ENCODE results near the gene CANT1.
A peak's percentile ranks its signal among the peaks of the same experiment; 100 is the strongest.
"Not testable (repeated sequence)": the region's sequence is repeated elsewhere in the genome, so short reads cannot be mapped to it uniquely, and the experiment has no call there.

CANT1 gene

DNA sequence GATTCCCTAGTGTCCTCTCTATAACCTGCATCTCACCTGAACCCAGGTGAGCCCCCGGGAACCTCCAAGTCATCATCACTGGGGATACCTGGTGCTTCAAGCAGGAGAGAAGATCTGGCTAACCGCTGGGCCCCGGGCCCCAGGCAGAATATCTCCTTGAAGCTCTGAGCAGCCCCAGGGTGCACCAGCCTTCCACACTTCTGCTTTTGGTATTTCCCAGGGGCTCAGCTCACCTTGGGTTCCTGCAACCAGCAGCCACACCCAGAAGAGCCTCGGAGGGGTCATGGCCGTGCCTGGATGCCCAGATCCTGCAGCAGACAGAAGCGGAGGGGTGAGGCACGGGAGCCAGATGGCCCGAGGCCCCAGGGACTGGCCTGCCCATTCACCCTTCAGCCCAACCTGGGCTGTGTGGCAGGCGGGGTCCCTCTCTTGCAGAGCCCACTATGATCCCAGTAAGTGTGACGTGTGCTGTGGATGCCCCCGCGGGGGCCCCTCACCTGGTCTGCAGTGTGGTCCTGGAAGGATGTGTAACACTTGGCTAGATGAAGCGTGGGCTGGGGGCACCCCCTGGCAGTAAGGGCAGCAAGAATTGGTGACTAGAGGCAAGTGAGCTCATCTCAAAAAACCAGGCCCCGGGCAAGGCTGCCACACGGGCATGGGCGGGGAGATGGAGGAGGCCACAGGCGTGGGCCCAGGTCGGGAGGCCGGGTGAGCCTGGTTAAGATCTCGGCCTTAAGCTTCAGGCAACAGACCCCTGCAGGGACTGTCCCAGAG is 32.5 kb downstream of the CANT1 start:
- DNase-seq (ENCODE audit: low read depth): no peak

DNA sequence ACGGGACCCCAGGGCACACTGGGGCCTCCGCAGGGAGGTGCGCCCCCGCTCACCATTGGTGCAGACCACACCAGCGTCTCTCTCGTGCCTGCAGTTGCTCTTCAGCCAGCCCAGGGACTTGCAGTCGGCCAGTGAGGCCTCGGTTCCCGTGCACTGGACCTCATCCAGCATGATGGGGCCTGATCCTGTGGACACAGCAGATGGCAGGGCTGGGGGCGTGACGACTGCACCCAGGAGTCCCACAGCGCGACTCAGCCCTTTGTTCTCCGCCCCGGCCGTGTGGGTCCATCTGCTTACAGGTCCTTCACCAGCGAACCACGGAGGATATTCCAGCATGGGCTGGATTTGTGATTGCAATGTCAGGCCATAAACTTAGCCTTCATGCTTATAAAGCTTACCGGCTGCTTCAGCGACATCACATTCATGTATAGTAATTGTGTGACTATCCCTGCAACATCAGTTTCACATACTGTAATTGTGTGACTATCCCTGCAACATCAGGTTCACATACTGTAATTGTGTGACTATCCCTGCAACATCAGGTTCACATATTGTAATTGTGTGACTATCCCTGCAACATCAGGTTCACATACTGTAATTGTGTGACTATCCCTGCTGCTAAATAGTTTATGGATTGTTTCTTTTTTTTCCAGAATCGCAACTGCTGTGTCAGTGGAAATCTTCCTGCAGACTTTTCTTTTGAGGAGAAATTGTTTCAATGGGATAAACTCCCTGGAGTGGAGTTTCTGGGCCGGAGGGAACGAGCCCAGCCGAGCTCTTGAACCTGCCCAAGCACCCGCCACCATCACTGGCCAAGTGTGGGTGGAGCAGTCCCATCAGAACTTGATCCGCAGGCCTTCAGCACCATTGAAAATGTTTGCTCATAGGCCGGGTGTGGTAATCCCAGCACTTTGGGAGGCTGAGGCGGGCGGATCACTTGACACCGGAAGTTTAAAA is 34.7 kb downstream of the CANT1 start:
- DNase-seq (ENCODE audit: low read depth): no peak

DNA sequence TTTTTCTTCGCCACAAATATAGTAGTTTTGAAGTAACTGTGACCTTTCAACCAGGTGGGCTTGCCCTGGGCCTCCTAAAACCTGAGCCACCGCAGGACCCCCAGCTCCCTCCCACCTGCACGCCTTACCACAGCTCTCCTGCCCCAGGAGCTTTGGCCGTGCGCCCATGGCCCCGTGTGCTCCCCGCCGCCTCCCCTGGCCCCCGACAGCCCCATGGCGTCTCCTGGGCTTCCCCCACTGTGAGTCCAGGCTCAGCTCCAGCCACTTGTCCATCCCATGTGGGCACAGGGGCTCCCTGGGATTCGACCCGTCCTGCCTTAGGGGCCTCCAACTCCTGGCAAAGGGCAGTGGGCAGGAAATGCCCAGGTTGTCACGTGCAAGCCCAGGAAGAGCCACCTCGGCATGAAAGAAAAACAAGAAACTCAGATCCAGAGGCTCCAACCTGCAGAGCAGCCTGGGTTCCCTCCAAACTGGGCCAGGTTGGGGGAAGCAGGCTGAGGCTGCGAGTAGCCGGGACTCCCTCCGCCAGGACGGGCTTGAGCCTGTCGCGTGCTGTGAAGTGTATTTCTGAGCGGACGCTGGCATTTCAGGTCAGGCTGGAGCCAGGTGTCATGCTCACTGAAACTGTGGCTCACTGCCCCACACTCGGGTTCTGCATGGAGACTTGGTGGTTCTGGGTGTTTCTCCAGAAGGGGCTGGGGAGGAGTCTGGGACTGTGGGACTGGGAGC is 35.6 kb downstream of the CANT1 start:
- DNase-seq (ENCODE audit: low read depth): no peak

DNA sequence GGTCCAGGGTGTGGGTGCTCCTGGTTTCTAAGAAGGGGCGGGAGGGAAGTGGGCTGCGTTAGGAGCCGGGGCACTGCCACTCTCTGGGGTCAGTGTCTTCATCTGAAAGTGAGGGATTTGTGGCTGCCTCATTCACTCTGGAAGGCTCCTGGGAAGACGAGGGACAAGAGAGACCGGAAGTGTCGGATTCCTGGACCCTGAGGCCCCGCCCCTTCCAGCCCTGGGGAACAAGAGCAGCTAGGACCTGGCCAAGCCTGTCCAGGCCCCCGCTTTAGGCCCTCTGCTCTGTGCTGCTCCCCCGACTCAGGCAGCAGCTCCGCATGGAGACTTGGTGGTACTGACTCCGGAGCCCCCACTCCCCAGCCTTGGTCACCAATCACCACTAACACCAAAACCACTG is 36.4 kb downstream of the CANT1 start:
- DNase-seq (ENCODE audit: low read depth): no peak

- no peak for DNase-seq (ENCODE audit: low read depth)
Measured at GRCh38 chr17:78972507-78973105, 37.0 kb downstream of the CANT1 start.

GRCh38 chr17:78971756-78972506 is 37.6 kb downstream of the CANT1 start:
- DNase-seq (ENCODE audit: low read depth): no peak

GRCh38 chr17:78970834-78971755 is 38.5 kb downstream of the CANT1 start:
- peak; percentile 67 for DNase-seq (ENCODE audit: low read depth)

DNA sequence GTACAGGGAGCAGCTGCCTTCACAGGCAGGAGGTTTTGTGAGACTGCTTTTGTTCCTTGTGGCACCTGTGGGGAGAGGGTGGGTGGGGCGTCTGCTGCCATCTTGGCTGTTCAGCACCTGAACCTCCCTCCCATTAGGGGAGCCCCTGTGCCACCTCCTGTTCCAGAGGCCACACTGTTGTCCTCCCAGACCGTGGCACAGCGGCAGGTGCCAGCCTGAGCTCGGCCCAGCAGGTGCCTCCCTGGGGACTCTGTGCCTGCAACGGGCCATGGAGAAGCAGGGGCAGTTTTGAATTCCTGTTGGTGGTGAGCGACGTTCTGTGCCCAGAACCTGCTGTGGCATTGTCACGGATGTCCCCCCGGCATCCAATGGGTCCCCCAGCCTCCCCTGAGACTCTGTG is 39.7 kb downstream of the CANT1 start:
- no peak for DNase-seq (ENCODE audit: low read depth)

DNA sequence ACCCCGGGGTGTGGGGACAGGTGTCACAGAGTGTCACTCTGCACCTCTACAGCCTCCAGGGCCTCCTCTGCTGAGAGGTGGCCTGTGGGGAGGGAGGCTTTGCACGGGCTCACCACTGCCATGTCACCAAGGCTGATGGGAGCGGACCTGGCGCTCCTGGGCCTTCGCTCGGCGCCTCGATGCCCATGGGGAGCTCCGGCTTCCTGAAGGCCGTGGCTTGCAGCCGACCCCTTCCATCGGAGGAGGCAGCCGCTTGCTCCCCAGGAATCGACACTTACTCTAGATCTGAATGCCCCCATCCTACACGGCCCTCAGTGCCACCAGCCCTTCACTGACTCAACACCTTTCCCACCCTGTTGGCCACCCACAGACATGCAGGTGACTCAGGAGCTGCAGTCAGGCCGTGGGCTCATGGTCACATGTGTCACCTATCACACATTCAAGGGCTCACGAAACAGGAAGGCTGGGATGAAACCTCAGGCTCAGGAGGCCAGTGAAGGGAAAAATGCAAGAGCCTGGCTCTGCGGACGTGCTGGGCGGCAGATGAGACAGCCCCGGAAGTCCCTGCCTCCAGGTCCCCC is 41.7 kb downstream of the CANT1 start:
- no peak for DNase-seq (ENCODE audit: low read depth)

- DNase-seq (ENCODE audit: low read depth): no peak
Measured at GRCh38 chr17:78966910-78967600, 42.5 kb downstream of the CANT1 start.

DNA sequence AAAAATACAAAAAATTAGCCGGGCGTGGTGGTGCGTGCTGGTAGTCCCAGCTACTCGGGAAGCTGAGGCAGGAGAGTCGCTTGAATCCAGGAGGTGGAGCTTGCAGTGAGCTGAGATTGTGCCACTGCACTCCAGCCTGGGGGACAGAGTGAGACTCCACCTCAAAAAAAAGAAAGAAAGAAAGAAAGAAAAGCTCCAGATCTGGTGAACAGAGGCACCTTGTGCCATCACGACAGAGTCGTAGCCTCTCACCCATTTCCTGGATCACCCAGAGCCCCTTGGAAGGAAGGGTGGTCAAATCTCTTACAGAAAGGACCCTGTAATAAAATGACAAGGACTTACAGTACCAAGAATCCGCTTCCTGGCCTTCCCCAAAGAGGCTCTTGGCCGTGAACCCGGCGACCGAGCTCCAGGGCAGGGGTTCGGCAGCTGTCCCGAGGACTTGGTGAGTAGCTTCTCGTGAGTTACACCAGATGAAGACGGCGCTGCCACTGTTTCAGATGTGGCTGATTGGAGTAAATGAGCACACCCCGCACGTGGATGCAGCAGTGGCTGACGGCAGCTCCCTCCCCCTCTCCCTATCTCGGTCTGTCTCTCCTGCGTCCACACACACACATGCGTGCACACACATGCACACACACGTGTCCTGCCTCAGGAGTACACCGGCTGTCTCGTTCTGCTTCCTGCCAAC is 43.3 kb downstream of the CANT1 start:
- DNase-seq (ENCODE audit: low read depth): no peak

DNA sequence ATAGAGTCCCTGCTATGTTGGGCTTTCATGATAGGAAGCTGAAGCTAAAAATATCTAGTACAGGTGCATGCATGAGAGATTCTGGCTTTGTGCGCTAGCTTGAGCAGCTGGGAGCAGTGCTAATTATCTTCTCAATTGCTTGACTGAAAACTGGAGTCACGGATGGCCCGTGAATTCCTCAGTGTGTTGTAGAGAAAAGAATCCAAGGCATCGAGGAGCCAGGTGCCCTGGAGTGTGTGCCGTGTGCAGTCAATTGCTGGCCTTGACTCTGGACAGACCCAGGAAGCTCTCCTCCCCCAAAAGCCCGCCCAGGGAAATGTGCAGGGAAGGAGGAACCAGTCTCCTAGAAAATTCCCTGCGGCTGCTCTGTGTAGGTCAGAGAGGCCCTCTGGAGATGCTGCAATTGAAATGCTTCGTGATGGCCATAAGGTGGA is 44.1 kb downstream of the CANT1 start:
- no peak for DNase-seq (ENCODE audit: low read depth)

DNA sequence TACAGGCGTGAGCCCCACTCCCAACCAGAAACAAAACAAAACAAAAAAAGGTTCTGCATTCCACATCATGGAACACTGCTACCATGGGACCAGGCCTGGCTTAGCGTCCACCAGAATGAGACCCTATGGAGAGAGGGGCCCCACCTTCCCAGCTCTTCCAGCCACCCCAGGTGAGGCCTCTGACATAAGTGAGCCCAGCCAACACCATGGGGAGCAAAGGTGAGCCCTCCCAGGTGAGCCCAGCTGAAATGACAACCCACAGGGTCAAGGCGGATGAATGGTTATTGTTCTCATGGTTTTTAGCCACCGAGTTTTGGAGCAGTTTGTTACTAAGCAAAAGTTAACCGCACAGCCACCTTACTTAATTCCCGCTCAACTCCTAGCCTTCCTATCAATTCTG is 46.2 kb downstream of the CANT1 start:
- no peak for DNase-seq (ENCODE audit: low read depth)

- not testable (repeated sequence) for DNase-seq (ENCODE audit: low read depth)
Measured at GRCh38 chr17:78962984-78963348, 46.6 kb downstream of the CANT1 start.

DNA sequence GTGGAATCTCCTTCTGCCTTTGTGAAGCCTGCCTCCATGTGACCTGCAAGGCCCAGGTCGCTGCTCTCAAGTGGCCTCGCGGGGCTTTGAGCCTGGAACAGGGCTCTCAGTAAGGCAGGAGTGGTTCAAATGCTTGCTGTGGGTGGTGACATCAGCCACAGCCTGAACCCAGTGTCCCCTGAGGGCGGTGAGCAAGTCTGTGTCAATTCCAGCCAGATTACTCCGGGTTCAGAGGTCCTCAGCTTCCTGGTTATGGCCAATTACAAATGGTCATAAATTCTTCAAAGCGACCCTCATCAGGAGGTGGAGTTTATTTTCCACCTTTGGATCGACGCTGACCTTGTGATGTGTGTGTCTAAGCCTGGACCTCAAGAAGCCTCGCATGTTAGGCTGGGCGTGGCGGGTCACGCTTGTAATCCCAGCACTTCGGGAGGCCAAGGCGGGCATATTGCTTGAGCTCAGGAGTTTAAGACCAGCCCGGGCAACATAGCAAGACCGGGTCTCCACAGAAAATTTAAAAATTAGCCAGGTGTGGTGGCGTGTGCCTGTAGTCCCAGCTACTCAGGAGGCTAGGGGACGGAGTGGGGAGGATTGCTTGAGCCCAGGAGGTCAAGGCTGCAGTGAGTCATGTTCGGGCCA is 47.1 kb downstream of the CANT1 start:
- DNase-seq (ENCODE audit: low read depth): no peak

- DNase-seq (ENCODE audit: low read depth): no peak
Measured at GRCh38 chr17:78961571-78961970, 48.0 kb downstream of the CANT1 start.

- no peak for DNase-seq (ENCODE audit: low read depth)
Measured at GRCh38 chr17:78960928-78961327, 48.6 kb downstream of the CANT1 start.

GRCh38 chr17:78959803-78960202 is 49.8 kb downstream of the CANT1 start:
- DNase-seq (ENCODE audit: low read depth): no peak

Data from stimulated activated CD8-positive, alpha-beta memory T cell treated with anti-CD3 and anti-CD28 coated beads, Interleukin-15, amount 100 ng/mL, for 24 hours (primary cell).